SHP77 treated with DMSO at 0.1 percent for 48 hours (cell line): Measurements from ENCODE around the gene CHRNG.
A peak's percentile ranks its signal among the peaks of the same experiment; 100 is the strongest.

Source experiments
- DNase-seq: peaks from one replicate; lab custom pipeline; 2025; lab: John Stamatoyannopoulos, UW

The CHRNG gene

GRCh38 chr2:232576995-232577394 is 37.5 kb downstream of the CHRNG start:
- no peak for DNase-seq

- no peak for DNase-seq
Measured at GRCh38 chr2:232577841-232578240, 38.3 kb downstream of the CHRNG start.

GRCh38 chr2:232578626-232579025 is 39.1 kb downstream of the CHRNG start:
- DNase-seq = no peak

GRCh38 chr2:232580648-232580981 is 41.1 kb downstream of the CHRNG start:
- DNase-seq = no peak

- DNase-seq = no peak
Measured at GRCh38 chr2:232581725-232582124, 42.2 kb downstream of the CHRNG start.

- DNase-seq = peak; percentile 55
Measured at GRCh38 chr2:232584238-232584637, 44.7 kb downstream of the CHRNG start.

GRCh38 chr2:232586943-232587505 is 47.5 kb downstream of the CHRNG start:
- no peak for DNase-seq

- DNase-seq = no peak
Measured at GRCh38 chr2:232587512-232587911, 48.0 kb downstream of the CHRNG start.

- no peak for DNase-seq
Measured at GRCh38 chr2:232588031-232588430, 48.5 kb downstream of the CHRNG start.

- DNase-seq = peak; percentile 55
Measured at GRCh38 chr2:232588680-232589585, 49.4 kb downstream of the CHRNG start.

GRCh38 chr2:232592772-232593395 is 53.4 kb downstream of the CHRNG start:
- DNase-seq = no peak

GRCh38 chr2:232593982-232594381 is 54.5 kb downstream of the CHRNG start:
- DNase-seq = no peak
